Measurements from ENCODE around the gene CPNE8. TPM values are rescaled to one million over a fixed set of nuclear protein-coding genes. Genes with fewer than 3 reads are reported as not detected.

Gene CPNE8
- total RNA-seq, 1 experiment from 2014 or later, result 0.48 TPM

DNA sequence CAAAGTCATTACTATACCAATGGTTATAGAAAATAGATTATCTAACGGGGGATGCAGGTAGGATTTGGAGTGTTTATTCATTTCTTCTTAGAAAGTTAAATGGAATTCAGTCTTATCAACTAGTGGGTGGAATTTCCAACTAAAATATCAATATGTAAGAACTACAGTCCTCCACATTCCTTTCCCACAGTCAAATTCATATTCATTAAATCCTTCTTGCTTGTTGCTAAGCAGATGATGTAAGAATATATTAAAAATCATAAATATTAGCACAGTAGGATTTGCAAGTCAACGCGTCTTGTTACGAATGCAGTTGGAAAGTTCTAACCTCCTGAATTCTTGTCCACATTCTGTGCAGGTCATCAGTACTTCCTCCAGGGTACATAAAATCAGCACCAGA is 259.2 kb downstream of the CPNE8 start:
- DNase-seq (ENCODE audit: low spot score), result no peak

DNA sequence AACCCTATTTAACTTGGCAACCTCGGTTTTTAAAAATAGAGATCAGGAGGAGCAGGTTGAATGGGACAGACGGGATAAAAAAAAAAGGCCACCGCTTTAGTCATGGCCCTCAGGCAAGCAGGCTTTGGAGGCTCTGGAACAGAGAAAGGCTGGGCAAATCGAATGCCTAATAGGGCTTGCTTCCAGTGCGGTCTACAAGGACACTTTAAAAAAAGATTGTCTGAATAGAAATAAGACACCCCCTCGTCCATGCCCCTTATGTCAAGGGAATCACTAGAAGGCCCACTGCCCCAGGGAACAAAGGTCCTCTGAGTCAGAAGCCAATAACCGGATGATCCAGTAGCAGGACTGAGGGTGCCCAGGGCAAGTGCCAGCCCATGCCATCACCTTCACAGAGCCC is 265.8 kb downstream of the CPNE8 start:
- DNase-seq (ENCODE audit: low spot score), result no peak

DNA sequence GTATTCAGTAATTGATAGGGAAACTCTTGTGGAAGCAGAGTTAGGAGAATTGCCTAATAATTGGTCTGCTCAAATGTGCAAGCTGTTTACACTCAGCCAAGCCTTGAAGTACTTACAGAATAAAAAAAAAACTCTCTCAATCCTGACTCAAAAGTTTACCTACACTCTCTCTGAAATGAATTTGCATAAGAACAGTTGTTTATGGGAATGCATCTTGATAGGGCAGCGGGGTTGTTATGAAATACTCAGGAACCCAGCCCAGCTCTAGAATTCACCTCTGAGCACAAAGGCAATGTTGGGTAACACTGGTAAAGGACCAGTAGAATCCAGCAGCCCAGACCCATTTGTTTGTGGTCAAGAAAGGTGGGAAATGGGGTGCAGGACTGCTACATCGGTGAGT is 267.0 kb downstream of the CPNE8 start:
- no peak for DNase-seq (ENCODE audit: low spot score)

DNA sequence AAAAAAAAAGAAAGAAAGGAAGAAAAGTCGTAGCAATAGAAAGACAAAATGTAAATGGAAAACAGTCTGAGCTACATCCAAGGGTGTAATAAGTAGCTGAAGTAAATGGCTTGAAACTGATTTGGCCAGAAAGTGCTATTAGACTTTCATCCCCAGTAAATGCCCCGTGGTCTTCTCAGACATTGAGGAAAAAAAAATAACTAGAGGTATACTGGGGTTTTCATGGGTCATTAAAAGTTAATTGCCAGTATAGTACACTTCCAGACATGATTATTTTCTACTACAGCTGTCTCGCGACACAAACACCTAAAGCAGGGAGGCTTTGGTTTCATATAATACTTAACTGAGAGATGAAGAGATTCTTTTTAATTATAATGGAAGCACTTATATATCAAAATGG is 271.9 kb downstream of the CPNE8 start:
- no peak for DNase-seq (ENCODE audit: low spot score)

DNA sequence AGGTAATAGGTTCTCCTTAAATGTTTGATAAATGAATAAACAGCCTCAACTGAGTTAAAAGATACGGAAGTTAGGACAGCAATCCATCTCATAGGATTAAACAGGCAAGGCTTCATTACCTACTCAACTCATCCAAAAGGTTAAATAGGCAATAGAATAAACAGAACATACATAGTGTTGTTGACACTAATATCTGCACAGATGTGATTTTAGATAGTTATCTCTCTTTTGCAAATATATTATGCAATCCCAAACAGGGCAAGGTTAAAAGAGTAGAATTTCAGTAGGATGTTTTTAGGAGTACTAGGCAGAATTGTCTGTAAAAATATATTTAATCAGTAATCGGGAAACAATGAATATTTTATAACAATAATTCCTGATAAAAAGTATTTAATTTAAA is 276.3 kb downstream of the CPNE8 start:
- DNase-seq (ENCODE audit: low spot score), result no peak

DNA sequence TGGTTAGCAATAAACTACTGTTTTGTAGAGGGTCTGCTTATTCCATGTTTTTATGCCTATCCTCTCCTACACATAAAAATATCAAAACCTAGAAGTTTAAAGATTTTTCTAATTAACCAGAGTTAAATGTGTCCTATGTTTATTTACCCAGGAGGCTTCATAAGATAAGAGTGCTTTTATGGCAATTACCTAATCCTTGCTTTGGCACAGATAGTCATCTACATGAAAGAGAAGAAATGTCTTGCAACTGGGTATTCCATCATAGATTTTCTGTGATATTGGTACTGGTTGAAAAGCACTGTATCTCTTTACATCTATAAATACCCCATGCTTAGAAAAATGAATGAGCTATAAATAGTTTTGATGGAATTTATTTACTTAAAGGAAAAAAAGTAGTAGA is 277.1 kb downstream of the CPNE8 start:
- DNase-seq (ENCODE audit: low spot score), result no peak

DNA sequence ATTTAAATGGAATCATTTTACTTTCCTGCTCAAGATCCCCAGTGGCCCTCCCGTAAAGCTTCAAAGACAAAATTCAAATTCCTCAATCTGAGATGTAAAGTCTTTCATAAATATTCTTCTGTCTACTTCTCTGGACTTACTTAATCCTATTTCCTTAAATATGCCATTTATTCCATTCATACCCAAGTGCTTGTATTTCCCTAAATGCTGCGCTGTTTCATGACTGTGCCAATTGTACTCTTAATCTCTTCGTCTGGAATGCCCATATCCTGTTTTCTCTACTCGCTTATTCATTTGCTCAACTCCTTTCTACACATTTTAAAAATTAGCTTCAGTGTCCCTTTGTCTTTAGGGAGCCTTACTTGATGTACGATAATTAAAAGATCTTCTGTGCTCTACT is 280.1 kb downstream of the CPNE8 start:
- DNase-seq (ENCODE audit: low spot score), result no peak

DNA sequence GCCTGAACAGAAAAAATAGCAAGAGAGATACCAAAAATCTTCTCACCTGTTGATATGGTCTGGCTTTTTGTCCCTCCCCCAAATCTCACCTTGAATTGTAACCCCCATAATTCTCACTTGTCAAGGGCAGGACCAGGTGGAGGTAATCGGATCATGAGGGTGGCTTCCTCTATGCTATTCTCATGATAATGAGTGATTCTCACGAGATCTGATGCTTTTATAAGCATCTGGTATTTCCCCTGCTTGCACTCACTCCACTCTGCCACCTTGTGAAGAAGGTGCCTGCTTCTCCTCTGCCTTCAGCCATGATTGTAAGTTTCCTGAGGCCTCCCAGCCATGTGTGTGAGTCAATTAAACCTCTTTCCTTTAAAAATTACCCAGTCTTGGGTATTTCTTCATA is 291.2 kb downstream of the CPNE8 start:
- no peak for DNase-seq (ENCODE audit: low spot score)

DNA sequence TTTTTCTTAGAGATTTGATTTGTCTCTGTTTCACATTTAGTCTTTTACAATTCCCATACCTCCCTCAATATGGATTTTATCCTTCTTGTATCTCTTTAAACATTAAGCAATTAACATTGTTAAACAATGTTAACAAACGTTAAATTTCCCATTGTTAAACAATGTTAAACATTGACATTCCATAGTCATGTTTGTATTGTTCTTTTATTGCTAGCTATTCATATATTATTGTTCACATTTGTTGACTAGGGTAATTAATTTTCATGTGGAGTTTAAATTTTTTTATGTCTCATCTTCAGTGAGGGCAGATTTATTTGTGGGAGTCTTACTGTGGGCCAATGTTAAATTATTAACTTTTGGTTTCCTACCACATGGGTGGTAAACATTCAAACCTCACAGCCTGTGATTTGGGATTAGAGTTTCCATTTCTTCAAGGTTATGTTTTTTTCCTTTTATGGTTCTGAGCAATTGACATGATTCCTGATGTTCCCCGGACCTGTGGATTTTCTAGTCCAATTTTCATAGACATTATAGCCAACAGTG is 294.5 kb downstream of the CPNE8 start:
- no peak for DNase-seq (ENCODE audit: low spot score)

DNA sequence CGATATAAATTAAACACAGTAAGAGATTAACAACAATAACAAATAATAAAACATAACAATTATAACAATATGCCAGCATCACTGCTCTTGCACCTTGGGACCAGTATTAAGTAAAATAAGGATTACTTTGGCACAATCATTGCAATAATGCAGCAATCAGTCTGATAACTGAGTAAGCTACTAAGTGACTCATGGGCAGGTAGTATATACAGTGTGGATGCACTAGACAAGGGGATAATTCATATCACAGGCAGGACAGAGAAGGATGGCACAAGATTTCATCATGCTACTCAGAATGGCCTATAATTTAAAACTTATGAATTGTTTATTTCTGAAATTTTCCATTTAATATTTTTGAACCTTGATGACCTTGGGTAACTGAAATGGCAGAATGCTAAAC is 298.1 kb downstream of the CPNE8 start:
- no peak for DNase-seq (ENCODE audit: low spot score)

Data from H4 (cell line).